SK-N-SH (cell line): ENCODE results near the gene SLC39A7.

Experiments used
- CTCF ChIP-seq: fragments of 200-600 bp; sonication (generic); IDR thresholded peaks from 2 replicates; pipeline ENCODE4 v1.6.1; 2017; ENCODE audit warnings: antibody characterized with exemption, mild to moderate bottlenecking, moderate library complexity
- FOXM1 ChIP-seq: IDR thresholded peaks from 2 replicates; pipeline ENCODE4 v1.4.0; 2012; ENCODE audit warnings: low read depth, mild to moderate bottlenecking
- JUND ChIP-seq: IDR thresholded peaks from 2 replicates; pipeline ENCODE4 v1.4.0; 2012

- TF ChIP-seq CTCF (no peak), JUND (no peak), FOXM1 (no peak)
Observed at GRCh38 chr6:33215271-33216116, 14.8 kb downstream of the SLC39A7 start.
